ENCODE results near the gene TMEM200B. TPM values are rescaled to one million over a fixed set of nuclear protein-coding genes. Genes with fewer than 3 reads are reported as not detected.

Gene TMEM200B
- total and polyA plus RNA-seq, 4 donors: 5.4 to 18.9 (median 15.6) TPM

DNA sequence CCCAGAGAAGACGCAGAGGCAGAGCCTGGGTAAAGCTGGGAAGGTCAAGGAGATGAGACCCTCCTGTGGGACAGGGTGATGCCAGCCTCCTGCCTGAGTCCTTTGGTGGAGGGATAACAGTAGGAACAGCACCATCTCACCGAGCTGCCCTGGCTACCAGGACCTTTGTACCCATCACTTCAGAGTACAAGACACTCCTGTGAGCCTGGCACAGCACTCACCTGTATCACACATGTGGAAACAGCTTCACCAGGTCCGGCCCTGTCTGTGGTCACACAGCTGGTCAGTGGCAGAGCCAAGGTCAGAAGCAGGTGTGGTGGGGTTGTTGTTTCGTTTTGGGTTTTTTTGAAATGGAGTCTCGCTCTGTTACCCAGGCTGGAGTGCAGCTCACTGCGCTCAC lies 5.0 kb upstream of the TMEM200B start:
- WGBS, 2 donors: 90 to 93% methylated on average over 6 of the region's 6 CpGs
- Histone ChIP-seq H3K27me3 (ENCODE audit: control insufficient read depth in 1 of 2, insufficient read depth in 2 of 2, low read length in 1 of 2) (no peaks in the 10 kb centered on the region), H3K36me3 (ENCODE audit: control insufficient read depth in 1 of 2, insufficient read depth in 2 of 2, low read length in 1 of 2) (no peaks in the 10 kb centered on the region), H3K4me3 (ENCODE audit: low read length in 2 of 2) (no peak overlapping the region), H3K27ac (ENCODE audit: low read depth in 1 of 2, low read length in 2 of 2) (no peak overlapping the region), H3K4me1 (ENCODE audit: control insufficient read depth in 1 of 2, insufficient read depth in 2 of 2, low read length in 2 of 2) (no peaks in the 10 kb centered on the region), H3K9me3 (ENCODE audit: control insufficient read depth, low read length) (no peaks in the 10 kb centered on the region)
- intact Hi-C loops (cut with DNase I): no loop called here
- DNase-seq (no peak), ATAC-seq (ENCODE audit: low FRiP score) (no peak)

DNA sequence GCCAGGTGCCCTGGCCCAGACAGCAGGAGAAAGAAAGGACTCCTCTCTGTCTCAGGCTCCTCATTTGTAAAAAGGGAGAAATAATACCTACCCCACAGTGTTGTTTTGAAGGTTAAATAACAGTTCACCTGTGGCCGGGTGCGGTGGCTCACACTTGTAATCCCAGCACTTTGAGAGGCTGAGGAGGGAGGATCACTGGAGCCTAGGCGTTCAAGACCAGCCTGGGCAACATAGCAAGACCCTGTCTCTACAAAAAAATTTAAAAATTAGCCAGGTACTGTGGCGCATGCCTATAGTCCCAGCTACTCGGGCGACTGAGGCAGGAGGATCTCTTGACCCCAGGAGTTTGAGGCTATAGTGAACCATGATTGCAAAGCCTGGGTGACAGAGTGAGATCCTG lies 2.5 kb upstream of the TMEM200B start:
- intact Hi-C loops (cut with DNase I): no loop called here
- Histone ChIP-seq H3K4me1 (ENCODE audit: control insufficient read depth in 1 of 2, insufficient read depth in 2 of 2, low read length in 2 of 2) (no peaks in the 10 kb centered on the region), H3K36me3 (ENCODE audit: control insufficient read depth in 1 of 2, insufficient read depth in 2 of 2, low read length in 1 of 2) (no peaks in the 10 kb centered on the region), H3K27ac (ENCODE audit: low read depth in 1 of 2, low read length in 2 of 2) (no peak overlapping the region), H3K9me3 (ENCODE audit: control insufficient read depth, low read length) (no peaks in the 10 kb centered on the region), H3K4me3 (ENCODE audit: low read length in 2 of 2) (no peak overlapping the region), H3K27me3 (ENCODE audit: control insufficient read depth in 1 of 2, insufficient read depth in 2 of 2, low read length in 1 of 2) (no peaks in the 10 kb centered on the region)
- 94 to 96% methylated on average over 6 of the region's 6 CpGs for WGBS, 2 donors
- ATAC-seq (ENCODE audit: low FRiP score) (no peak), DNase-seq (no peak)

DNA sequence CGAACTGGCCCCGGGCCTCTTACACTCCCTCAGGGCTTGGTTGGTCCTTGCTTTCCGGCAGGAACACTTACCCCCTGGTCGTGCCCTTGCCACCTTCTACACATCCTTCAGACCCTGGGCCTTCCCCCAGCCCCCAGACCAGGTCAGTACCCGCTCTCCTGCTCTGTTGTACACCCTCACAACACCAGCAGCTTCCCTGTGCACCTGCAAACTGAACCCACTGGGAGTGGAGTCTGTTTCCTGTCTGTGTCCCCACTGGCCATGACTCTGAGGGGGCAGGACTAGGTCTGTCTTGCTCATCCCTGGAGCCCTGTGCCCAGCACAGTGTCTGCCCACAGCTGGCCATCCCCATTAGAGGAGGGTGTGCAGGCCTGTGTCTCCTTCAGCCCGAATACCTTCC lies 2.1 kb upstream of the TMEM200B start:
- ATAC-seq (ENCODE audit: low FRiP score): no peak
- no peak overlapping the region for H3K4me3 ChIP-seq (ENCODE audit: low read length in 2 of 2)
- no peaks in the 10 kb centered on the region for H3K9me3 ChIP-seq (ENCODE audit: control insufficient read depth, low read length)
- intact Hi-C loops (cut with DNase I): no loop called here
- 88 to 92% methylated on average over 6 of the region's 6 CpGs for WGBS, 2 donors
- H3K27ac ChIP-seq (ENCODE audit: low read depth in 1 of 2, low read length in 2 of 2): peak overlapping the region in 1 of 2 donors; percentile 11
- no peak for DNase-seq
- H3K36me3 ChIP-seq (ENCODE audit: control insufficient read depth in 1 of 2, insufficient read depth in 2 of 2, low read length in 1 of 2): no peaks in the 10 kb centered on the region
- H3K4me1 ChIP-seq (ENCODE audit: control insufficient read depth in 1 of 2, insufficient read depth in 2 of 2, low read length in 2 of 2): no peaks in the 10 kb centered on the region
- H3K27me3 ChIP-seq (ENCODE audit: control insufficient read depth in 1 of 2, insufficient read depth in 2 of 2, low read length in 1 of 2): no peaks in the 10 kb centered on the region

GRCh38 chr1:29125237-29125641 lies 1.5 kb upstream of the TMEM200B start:
- DNase-seq: no peak
- Histone ChIP-seq H3K4me3 (ENCODE audit: low read length in 2 of 2) (peak overlapping the region in 1 of 2 donors; percentile 14), H3K27ac (ENCODE audit: low read depth in 1 of 2, low read length in 2 of 2) (peak overlapping the region; percentile 70 to 73), H3K4me1 (ENCODE audit: control insufficient read depth in 1 of 2, insufficient read depth in 2 of 2, low read length in 2 of 2) (no peaks in the 10 kb centered on the region), H3K9me3 (ENCODE audit: control insufficient read depth, low read length) (no peaks in the 10 kb centered on the region), H3K27me3 (ENCODE audit: control insufficient read depth in 1 of 2, insufficient read depth in 2 of 2, low read length in 1 of 2) (no peaks in the 10 kb centered on the region), H3K36me3 (ENCODE audit: control insufficient read depth in 1 of 2, insufficient read depth in 2 of 2, low read length in 1 of 2) (no peaks in the 10 kb centered on the region)
- no peak for ATAC-seq (ENCODE audit: low FRiP score)
- WGBS, 2 donors: 50 to 56% methylated on average over 14 of the region's 14 CpGs
- intact Hi-C loops (cut with DNase I): no loop called here

DNA sequence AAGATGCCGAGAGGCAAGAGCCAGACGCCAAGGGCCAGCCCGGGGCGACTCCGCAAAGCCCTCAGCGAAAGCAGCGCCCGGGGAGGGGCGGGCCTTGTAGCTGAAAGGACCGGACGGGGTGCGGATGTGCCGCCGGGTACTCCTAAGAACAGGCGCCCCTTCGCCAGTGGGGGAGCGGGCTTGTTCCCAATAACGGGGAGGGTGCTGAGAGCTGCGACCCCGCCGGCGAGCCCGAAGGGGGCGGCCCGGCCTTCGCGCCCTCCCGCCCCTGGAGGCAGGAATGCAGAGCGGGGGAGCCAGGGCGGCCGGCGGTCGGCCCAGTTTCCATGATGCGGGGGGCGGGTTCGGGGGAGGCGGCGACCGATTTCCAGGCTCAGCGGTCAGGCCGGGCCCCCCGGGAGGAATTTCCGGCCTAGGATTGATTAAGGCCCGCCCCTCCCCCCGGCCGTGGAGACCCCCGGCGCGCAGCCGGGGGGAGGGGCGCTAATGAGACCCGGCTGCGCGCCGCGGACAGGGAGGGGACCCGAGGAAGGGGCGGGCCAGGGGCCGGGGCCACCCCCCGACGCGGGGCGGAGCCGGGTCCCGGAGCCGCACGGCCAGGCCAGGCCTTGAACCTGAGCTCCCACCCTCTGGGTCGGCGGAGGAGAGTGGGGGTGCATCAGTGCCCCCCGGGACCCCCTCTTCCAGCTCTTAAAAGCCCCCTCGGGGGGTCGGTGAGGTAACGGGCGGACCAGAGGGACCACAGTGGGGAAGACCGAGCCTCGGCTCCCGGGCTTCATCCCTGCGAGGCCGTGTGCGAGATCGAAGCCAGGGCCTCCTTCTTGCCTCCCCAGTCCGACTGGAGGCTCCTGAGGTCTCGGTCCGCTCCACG lies 898 bp upstream of the TMEM200B start:
- Histone ChIP-seq H3K27me3 (ENCODE audit: control insufficient read depth in 1 of 2, insufficient read depth in 2 of 2, low read length in 1 of 2) (no peaks in the 10 kb centered on the region), H3K27ac (ENCODE audit: low read depth in 1 of 2, low read length in 2 of 2) (peak overlapping the region; percentile 89 to 99), H3K4me3 (ENCODE audit: low read length in 2 of 2) (peak overlapping the region; percentile 56 to 61), H3K9me3 (ENCODE audit: control insufficient read depth, low read length) (no peaks in the 10 kb centered on the region), H3K4me1 (ENCODE audit: control insufficient read depth in 1 of 2, insufficient read depth in 2 of 2, low read length in 2 of 2) (no peaks in the 10 kb centered on the region), H3K36me3 (ENCODE audit: control insufficient read depth in 1 of 2, insufficient read depth in 2 of 2, low read length in 1 of 2) (no peaks in the 10 kb centered on the region)
- 1 to 2% methylated on average over 59 to 85 of the region's 85 CpGs for WGBS, 2 donors
- intact Hi-C loops (cut with DNase I): loop anchor here (5.0 kb wide), 3 partner anchors 58 to 237 kb away; partner anchors contain the start of gene SRSF4 (in 1 of the 2)
- ATAC-seq (ENCODE audit: low FRiP score): peak; percentile 89
- DNase-seq: peak; percentile 89 to 96

DNA sequence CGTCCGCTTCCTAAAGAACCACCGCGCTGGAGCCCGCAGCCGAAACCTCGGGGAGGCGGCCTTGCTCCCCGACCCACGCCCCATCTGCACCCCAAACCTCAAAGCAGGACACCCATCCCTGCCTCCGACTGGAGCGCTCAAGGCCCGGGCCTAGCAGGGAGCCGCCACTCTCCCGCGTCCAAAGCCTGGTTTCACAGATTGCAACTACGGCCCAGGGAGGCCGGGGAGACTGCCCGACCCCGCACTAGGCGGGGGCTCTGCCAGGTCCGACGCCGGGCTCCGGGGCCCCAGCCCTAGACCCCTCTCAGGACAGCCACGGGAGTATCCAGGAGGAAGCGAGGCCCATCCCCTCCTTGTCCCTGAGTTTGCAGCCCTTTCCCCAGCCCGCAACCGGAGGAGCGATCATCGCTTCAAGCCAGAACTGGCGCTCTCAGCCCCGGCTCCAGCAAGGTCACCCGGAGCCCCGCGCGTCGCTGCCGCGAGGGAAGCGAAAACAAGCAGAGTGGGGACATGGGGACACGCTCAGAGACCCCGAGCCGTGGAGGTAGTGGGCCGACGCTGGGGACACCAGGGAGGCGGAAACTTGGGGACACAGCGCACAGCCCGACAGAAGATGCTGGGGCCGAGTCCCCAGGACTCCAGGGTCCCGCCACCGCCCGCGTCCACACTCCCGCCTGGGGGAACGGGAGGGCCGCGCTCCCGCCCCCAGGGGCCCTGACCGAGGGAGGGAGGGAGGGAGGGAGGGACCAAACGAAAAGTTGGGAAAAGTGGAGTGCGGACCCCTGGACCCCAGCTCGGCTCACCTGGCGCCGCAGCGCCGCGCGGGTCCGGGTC lies 433 bp downstream of the TMEM200B start:
- H3K4me3 ChIP-seq (ENCODE audit: low read length in 2 of 2): peak overlapping the region; percentile 56 to 61
- H3K27ac ChIP-seq (ENCODE audit: low read depth in 1 of 2, low read length in 2 of 2): peak overlapping the region; percentile 88 to 89
- peak; percentile 54 to 81 for DNase-seq
- H3K9me3 ChIP-seq (ENCODE audit: control insufficient read depth, low read length): no peaks in the 10 kb centered on the region
- peak; percentile 27 for ATAC-seq (ENCODE audit: low FRiP score)
- no peaks in the 10 kb centered on the region for H3K36me3 ChIP-seq (ENCODE audit: control insufficient read depth in 1 of 2, insufficient read depth in 2 of 2, low read length in 1 of 2)
- intact Hi-C loops (cut with DNase I): loop anchor here (2.0 to 5.0 kb wide), 4 partner anchors 58 to 236 kb away; partner anchors contain the start of gene SRSF4 (in 2 of the 2)
- no peaks in the 10 kb centered on the region for H3K4me1 ChIP-seq (ENCODE audit: control insufficient read depth in 1 of 2, insufficient read depth in 2 of 2, low read length in 2 of 2)
- no peaks in the 10 kb centered on the region for H3K27me3 ChIP-seq (ENCODE audit: control insufficient read depth in 1 of 2, insufficient read depth in 2 of 2, low read length in 1 of 2)
- WGBS, 2 donors: 1% methylated on average over 45 to 70 of the region's 70 CpGs

DNA sequence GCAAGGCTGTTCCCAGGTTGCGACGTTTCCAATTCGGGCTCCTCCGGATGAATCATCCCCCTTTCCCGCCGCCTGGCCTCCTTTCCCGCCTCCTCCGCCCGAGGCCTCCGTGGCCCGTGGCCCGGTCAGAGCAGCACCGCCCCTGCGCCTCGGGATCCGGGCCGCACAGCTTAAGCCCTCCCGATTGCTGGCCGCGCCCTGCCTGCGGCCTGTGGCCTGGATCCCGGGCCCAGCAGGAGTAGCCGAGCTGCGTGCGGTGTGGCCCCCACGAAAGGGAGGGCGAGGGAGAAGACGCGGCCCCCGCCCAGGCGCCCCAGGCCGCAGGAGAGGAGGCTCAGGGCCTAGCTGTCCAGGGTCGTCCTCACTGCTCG lies 1.0 kb downstream of the TMEM200B start:
- DNase-seq: peak; percentile 88 to 94
- H3K4me3 ChIP-seq (ENCODE audit: low read length in 2 of 2): peak overlapping the region; percentile 56 to 61
- 1% methylated on average over 27 to 34 of the region's 34 CpGs for WGBS, 2 donors
- peak; percentile 72 for ATAC-seq (ENCODE audit: low FRiP score)
- H3K27ac ChIP-seq (ENCODE audit: low read depth in 1 of 2, low read length in 2 of 2): peak overlapping the region; percentile 88 to 89
- no peaks in the 10 kb centered on the region for H3K27me3 ChIP-seq (ENCODE audit: control insufficient read depth in 1 of 2, insufficient read depth in 2 of 2, low read length in 1 of 2)
- intact Hi-C loops (cut with DNase I): loop anchor here (2.0 to 5.0 kb wide), 4 partner anchors 58 to 235 kb away; partner anchors contain the start of gene SRSF4 (in 2 of the 2)
- no peaks in the 10 kb centered on the region for H3K36me3 ChIP-seq (ENCODE audit: control insufficient read depth in 1 of 2, insufficient read depth in 2 of 2, low read length in 1 of 2)
- no peaks in the 10 kb centered on the region for H3K4me1 ChIP-seq (ENCODE audit: control insufficient read depth in 1 of 2, insufficient read depth in 2 of 2, low read length in 2 of 2)
- H3K9me3 ChIP-seq (ENCODE audit: control insufficient read depth, low read length): no peaks in the 10 kb centered on the region

- no peaks in the 10 kb centered on the region for H3K4me1 ChIP-seq (ENCODE audit: control insufficient read depth in 1 of 2, insufficient read depth in 2 of 2, low read length in 2 of 2)
- H3K27ac ChIP-seq (ENCODE audit: low read depth in 1 of 2, low read length in 2 of 2): peak overlapping the region; percentile 88 to 89
- DNase-seq (peak; percentile 74 to 85), ATAC-seq (ENCODE audit: low FRiP score) (peak; percentile 1)
- no peaks in the 10 kb centered on the region for H3K36me3 ChIP-seq (ENCODE audit: control insufficient read depth in 1 of 2, insufficient read depth in 2 of 2, low read length in 1 of 2)
- intact Hi-C loops (cut with DNase I): loop anchor here (2.0 to 5.0 kb wide), 4 partner anchors 59 to 235 kb away; partner anchors contain the start of gene SRSF4 (in 2 of the 2)
- peak overlapping the region; percentile 13 to 61 for H3K4me3 ChIP-seq (ENCODE audit: low read length in 2 of 2)
- whole genome bisulfite sequencing, 2 donors: 0 to 1% methylated on average over 34 to 81 of the region's 81 CpGs
- H3K27me3 ChIP-seq (ENCODE audit: control insufficient read depth in 1 of 2, insufficient read depth in 2 of 2, low read length in 1 of 2): no peaks in the 10 kb centered on the region
- H3K9me3 ChIP-seq (ENCODE audit: control insufficient read depth, low read length): no peaks in the 10 kb centered on the region
Measured at GRCh38 chr1:29121936-29122681, 1.6 kb downstream of the TMEM200B start.

Measured in aorta (tissue), 5 donors.